Measurements from ENCODE around the gene SLC34A3.
"Not testable (repeated sequence)": the region's sequence is repeated elsewhere in the genome, so short reads cannot be mapped to it uniquely, and the experiment has no call there.

The SLC34A3 gene

DNA sequence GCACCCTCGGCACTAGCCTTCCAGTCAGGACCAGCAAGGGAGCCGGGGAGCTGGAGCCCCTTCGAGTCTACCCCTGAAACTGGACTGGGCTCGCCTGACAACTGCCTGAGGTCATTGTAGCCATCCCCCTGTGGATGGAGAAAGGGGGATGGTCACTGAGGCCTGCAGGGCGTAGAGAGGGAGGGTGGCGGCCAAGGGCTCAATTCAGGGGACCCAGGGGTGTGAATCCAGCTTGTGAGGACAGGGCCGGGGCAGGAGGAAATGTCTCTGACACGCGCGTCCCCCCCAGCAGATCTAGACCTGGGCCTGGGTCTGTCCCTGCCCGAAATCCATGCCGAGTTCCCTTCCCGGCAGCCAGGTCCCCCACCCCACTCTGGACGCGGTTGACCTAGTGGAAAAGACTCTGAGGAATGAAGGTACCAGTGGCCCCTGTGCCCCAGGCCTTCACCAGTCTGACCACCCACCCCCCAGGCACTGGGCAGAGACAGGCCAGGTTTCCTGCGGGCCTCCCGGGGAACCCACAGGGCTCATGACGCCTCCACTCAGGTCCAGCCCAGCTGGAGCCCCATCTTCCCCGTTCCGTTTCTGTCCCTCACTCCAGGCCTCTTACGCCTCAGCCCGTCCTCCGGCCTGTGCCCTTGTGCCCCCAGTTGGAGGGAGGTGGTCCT lies 805 bp downstream of the SLC34A3 start:
- DNase-seq, result no peak

DNA sequence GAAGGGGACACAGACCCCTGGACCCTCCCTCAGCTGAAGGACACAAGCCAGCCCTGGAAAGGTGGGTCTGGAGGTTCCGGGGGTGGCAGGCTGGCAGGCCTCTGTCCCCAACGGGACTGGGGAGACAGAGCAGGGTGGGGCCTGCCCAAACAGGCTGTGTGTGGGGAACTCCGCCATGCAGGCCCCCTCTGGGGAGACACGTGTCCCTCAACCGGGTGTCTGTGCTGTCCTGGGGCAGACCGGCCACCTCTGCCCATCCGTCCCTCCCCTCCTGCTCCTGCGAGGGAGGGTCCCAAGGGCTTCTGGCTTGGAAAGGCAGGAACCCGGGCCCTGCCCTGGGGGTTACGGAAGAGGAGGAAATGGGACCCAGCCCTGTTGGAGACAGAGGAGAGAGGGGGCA lies 1.4 kb downstream of the SLC34A3 start:
- DNase-seq, result no peak

DNA sequence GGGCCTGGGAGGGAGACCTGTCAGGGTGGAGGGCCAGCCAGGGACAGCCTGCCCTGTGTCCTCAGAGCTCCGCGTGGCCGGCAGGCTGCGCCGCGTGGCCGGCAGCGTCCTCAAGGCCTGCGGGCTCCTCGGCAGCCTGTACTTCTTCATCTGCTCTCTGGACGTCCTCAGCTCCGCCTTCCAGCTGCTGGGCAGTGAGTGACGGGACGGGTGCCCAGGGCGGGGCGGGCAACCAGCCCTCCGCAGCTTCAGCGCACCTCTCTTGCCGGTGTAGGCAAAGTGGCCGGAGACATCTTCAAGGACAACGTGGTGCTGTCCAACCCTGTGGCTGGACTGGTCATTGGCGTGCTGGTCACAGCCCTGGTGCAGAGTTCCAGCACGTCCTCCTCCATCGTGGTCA lies 1.8 kb downstream of the SLC34A3 start:
- no peak for DNase-seq

DNA sequence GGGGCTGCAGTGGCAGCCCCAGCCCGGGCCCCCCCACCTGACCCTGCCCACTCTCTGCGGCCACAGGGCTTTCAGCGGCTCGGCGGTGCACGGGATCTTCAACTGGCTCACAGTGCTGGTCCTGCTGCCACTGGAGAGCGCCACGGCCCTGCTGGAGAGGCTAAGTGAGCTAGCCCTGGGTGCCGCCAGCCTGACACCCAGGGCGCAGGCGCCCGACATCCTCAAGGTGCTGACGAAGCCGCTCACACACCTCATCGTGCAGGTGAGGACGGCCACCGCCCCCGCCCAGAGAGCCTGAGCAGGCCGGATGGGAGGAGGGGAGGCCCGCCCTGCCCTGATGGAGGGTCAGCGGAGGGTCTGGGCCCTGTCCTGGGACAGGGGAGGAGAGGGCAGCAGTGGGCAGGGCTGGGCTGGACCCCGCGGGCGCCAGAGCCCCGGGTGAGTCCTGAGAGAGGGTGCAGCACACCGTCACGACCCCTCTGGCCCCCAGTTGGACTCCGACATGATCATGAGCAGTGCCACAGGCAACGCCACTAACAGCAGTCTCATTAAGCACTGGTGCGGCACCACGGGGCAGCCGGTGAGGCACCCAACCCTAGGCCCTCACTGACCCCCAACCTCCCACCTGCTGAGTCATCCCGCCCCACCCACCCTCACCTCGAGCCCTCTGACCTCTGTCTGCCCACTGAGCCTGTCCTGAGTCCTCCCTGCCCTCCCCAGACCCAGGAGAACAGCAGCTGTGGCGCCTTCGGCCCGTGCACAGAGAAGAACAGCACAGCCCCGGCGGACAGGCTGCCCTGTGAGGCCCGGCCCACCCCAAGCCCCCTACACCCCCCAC lies 2.7 kb downstream of the SLC34A3 start:
- DNase-seq, result no peak

DNA sequence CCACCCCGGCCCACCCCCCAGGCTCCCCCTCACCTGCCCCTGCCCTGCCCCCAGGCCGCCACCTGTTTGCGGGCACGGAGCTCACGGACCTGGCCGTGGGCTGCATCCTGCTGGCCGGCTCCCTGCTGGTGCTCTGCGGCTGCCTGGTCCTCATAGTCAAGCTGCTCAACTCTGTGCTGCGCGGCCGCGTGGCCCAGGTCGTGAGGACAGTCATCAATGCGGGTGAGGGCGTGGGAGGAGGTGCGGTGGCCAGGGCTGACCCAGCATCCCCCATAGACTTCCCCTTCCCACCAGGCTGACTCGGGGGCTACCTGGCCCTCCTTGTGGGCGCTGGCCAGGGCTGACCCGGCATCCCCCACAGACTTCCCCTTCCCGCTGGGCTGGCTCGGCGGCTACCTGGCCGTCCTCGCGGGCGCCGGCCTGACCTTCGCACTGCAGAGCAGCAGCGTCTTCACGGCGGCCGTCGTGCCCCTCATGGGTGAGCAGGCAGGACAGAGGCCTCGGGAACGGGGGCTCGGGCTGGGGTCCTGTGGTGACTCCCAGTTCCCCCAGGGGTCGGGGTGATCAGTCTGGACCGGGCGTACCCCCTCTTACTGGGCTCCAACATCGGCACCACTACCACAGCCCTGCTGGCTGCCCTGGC lies 3.5 kb downstream of the SLC34A3 start:
- DNase-seq, result no peak

DNA sequence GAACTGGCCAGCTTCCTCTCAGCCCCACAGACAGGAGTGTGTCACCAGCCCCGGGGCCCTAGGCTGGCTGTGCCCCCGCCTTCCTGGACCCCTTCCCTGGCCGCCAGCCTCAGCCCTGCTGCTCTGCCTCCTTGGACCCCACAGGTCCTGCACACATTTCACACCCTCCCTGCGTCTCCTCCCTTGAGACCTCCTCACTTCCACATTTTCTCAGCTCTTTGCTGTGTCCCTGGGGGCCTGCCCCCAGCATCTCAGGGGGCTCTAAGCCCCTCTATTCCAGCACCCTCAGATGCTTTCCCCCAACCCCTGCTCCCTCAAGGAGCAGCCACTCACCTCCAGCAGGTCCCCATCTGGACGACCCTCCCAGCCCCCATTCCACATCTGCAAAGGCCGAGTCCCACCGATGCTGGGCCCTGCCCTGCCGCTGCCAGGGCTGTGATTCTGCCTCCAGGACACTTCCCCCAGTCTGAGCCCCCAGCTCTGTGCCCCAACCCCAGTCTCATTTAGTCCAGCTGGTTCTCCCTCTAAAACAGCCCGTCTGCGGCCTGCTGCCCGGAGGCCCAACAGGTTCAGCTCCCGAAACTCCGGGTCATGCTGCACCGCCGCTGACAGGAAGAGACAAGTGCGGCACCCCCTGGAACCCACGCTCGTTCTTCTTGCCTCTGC lies 4.2 kb downstream of the SLC34A3 start:
- DNase-seq, result no peak

DNA sequence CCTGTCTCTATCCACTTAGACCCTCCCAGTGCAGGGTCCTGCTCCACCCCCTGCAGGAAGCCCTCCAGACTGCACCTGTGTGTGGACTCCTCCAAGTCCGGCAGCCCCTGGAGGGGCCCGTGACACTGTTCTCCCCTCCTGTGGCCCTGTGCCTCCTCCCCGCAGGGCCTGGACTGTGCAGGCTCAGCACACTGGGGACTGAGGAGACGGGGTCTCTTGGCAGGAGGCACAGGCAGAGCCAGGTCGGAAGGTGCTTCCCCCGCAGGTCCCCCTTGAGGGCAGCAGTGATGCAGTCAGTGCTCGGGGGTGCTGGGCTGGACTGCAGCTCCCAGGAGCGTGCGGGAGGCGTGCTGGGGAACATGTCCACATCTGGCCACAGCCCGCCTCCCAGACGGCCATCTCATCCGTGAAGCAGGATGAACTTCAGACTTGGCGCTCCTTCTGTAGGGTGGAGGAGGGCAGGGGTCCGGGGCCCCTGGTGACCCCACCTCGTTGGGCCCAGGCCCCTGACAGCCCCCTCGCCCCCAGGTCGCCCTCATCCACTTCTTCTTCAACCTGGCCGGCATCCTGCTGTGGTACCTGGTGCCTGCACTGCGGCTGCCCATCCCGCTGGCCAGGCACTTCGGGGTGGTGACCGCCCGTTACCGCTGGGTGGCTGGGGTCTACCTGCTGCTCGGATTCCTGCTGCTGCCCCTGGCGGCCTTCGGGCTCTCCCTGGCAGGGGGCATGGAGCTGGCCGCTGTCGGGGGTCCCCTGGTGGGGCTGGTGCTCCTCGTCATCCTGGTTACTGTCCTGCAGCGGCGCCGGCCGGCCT lies 4.9 kb downstream of the SLC34A3 start:
- DNase-seq, result no peak

DNA sequence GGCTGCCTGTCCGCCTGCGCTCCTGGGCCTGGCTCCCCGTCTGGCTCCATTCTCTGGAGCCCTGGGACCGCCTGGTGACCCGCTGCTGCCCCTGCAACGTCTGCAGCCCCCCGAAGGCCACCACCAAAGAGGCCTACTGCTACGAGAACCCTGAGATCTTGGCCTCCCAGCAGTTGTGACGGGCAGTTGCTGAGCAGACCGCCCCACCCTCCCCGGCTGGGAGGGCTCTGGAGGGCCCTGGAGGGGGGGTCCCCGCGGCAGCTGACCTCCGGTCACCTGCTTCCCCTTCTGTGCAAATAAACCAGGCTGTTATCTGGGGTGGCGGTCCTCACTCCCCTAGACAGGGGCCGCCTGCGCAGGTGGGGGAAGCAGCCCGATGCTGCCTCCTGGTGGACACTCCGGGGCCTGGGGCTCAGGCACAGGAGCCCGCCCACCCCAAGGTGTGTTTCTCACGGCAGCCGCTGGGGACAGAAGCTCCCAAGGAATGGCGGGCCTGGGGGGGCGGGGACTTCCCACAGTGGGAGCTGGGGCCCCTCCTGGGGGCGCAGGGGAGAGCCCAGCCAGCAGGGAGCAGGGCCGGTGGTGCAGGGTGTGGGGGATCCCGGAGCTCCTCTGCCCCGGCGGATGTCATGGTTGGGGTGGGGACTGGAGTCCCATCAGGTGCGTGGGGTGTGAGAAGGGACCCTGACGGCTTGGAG lies 5.7 kb downstream of the SLC34A3 start:
- peak; percentile 97 for DNase-seq

DNA sequence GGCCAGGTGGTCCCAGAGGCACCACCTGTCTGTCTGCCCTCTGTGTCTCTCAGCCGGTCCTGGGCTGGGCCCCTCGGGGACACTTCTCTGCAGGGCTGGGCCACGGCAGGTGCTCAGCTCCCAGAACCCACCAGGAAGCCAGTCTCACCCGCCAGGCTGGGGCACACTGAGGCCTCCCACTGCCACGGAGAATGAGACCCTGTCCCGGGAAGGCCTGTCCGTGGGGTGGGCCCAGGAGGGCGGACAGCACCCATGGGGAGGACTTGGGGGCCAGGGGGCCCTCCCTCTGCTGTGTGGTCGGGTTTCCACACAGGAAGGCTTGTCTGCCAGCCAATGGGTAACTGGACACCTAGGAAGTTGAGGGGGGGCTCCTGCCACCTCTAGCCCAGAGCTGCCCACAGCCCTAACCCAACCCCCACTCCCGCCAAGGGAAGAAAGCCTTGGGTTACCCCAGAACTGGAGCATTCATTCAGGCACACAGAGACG lies 6.3 kb downstream of the SLC34A3 start:
- DNase-seq, result no peak

DNA sequence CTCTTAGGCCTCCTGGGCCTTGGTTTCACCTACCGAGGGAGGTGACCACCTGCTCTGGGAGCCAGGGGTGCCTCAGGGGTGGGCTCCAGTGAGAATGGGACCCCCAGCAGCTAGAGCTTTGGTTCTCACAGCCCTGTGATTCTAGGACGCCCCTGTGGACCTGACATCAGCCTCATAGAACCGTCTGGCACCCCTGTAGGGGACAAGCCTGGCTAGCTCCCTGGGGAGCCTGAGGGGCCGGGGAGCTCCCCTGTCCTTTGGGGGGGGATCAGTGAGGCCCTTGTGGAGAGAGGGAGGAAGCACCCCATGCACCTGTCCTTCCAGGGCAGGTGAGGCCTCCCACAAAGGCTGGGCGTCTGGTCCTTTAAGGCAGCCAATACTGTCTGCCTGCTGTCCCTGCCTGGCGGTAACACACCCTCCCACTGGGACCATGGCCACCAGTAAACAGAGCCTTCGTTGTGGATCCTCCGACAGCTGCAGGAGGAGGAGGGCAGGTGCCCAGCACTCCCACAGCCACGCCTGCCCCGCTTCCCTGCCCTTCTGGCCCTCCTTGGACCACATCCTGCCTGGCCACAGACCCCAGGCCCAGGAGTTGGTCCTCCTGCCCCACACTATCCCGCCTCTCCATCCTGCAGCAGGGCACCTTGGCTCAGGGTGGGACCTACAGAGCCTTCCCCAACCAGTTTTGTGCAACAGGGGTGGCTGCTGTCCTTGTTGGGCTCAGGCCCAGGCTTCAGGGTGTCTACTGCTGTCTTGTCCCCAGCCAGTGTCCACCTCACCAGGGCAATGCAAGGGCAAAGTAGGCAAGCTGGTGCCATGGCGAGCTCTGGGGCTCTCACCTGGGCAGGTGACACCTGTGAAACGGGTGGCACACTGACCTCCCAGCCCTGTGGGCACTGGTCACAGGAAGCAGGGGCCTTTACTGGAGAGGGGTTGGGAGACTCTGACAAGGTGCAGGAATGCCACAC lies 7.3 kb downstream of the SLC34A3 start:
- DNase-seq, result no peak

DNA sequence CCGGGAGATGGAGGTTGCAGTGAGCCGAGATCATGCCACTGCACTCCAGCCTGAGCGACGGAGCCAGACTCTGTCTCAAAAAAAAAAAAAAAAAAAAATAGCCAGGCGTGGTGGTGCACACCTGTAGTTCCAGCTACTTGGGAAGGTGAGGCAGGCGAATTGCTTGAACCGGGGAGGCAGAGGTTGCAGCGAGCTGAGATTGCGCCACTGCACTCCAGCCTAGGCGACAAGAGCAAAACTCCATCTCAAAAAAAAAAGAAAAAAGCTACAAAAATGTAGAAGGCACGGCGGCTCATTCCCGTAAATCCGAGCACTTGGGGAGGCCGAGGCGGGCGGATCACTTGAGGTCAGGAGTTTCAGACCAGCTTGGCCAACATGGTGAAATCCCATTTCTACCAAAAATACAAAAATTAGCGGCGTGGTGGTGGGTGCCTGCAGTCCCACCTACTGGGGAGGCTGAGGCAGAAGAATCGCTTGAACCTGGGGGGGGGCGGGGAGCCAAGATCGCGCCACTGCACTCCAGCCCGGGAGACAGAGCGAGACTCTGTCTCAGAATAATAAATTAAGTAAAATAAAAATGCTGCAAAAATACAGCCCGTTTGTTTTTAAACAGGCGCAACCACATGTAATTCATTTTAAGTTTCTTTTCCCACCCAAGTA lies 9.0 kb downstream of the SLC34A3 start:
- DNase-seq, result not testable (repeated sequence)

DNA sequence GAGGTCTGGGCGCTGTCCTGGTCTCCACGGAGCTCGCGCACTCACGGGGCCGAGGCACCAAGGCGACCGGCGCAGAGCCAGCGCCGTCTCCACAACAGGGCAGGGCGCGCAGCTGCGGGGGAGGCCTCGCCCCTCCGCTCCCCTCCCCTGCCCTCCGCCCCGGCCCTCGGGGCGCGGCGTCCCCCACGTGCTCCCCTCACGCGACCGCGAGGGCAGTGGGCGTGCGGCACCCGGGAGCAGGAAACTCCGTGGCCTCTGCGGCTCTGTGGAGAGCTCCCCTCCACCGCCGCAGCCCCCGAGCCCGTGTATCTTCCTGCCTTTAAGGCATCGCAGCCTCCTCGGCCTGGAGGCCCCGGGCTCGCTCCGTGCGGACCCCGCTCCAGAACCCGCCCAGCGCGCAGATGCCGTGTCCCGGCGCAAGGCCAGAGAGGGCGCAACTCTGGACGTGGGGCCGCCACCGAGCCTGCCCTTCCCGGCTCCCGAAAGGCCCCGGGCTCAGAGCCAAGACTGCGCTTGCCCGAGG lies 9.7 kb downstream of the SLC34A3 start:
- DNase-seq, result peak; percentile 76

DNA sequence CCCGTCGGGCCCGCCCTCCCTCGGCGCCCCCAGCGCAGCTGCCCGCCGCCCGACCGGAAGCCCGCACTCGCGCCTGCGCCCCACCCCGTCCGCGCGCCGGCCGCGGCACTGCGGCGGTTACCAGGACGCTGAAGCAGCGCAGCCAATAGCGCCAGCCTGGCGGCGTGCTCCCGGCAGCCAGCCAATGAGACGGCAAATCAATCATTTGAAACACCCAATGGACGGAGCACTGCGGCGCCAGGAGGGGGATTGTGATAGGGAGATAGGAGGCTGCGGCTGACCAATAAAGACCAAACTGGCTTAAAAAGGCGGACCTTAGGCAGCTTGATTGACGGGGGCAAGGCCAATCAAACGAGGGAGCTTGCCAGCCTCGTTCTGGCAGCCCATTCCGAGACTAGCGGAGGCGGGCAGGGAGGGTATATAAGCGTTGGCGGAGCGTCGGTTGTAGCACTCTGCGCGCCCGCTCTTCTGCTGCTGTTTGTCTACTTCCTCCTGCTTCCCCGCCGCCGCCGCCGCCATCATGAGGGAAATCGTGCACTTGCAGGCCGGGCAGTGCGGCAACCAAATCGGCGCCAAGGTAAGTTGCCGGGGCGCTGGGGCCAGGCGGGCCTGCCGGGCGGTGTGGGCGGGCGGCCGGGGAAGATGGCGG lies 10.3 kb downstream of the SLC34A3 start, which contains the start of gene TUBB4B:
TSS of gene TUBB4B (plus strand) at position 447 of the 649 bp plus-strand sequence. CDS start at position 521, 74 bp downstream.
- peak; percentile 97 for DNase-seq

DNA sequence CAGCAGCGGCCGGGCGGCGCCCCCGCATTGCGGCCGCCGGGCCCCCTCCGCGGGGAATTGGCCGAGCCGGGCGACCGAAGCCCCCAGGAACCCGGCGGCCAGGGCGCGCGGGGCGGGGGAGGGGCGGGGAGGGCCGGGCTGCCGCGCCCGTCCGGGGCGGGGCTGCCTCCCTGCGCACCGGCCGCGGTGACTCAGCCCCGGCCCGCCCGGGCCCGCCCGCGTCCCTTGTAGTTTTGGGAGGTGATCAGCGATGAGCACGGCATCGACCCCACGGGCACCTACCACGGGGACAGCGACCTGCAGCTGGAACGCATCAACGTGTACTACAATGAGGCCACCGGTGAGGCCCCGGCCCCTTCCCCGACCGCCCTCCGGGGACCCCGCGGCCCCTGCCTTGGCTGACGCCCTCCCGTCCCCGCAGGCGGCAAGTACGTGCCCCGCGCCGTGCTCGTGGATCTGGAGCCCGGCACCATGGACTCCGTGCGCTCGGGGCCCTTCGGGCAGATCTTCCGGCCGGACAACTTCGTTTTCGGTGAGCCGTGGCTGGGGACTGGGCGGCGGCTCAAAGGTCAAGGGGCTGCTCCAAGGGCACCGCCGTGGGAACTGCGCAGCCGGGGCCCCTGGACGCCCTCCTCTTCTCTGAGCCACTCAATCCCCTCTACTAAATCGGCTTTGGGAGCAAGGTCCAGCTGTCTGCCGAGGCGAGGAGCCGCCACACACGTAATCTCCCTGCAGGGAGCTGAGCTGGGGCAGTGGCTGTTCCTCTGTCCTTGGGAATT lies 11.0 kb downstream of the SLC34A3 start:
- DNase-seq, result peak; percentile 76

DNA sequence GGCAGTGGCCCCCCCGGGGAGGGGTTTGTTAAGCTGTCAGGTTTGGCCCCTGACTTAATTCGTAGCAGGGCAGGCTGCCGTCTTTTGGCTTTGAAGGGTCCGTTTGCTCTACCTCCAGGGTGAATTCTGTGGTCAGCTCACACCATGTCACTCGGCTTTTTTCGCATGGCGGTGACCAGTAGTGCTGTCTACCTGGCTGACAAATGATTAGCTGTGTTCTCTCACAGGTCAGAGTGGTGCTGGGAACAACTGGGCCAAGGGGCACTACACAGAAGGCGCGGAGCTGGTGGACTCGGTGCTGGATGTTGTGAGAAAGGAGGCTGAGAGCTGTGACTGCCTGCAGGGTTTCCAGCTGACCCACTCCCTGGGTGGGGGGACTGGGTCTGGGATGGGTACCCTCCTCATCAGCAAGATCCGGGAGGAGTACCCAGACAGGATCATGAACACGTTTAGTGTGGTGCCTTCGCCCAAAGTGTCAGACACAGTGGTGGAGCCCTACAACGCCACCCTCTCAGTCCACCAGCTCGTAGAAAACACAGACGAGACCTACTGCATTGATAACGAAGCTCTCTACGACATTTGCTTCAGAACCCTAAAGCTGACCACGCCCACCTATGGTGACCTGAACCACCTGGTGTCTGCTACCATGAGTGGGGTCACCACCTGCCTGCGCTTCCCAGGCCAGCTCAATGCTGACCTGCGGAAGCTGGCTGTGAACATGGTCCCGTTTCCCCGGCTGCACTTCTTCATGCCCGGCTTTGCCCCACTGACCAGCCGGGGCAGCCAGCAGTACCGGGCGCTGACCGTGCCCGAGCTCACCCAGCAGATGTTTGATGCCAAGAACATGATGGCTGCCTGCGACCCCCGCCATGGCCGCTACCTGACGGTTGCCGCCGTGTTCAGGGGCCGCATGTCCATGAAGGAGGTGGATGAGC lies 11.8 kb downstream of the SLC34A3 start:
- DNase-seq, result no peak

DNA sequence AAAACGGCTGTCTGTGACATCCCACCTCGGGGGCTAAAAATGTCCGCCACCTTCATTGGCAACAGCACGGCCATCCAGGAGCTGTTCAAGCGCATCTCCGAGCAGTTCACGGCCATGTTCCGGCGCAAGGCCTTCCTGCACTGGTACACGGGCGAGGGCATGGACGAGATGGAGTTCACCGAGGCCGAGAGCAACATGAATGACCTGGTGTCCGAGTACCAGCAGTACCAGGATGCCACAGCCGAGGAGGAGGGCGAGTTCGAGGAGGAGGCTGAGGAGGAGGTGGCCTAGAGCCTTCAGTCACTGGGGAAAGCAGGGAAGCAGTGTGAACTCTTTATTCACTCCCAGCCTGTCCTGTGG lies 12.5 kb downstream of the SLC34A3 start:
- DNase-seq, result peak; percentile 26
